Mesenchymal stem cell (in vitro differentiated cells and primary cell): ENCODE results near the gene RNF145. TPM values are rescaled to one million over a fixed set of nuclear protein-coding genes. Genes with fewer than 3 reads are reported as not detected.
"Not testable (repeated sequence)": the region's sequence is repeated elsewhere in the genome, so short reads cannot be mapped to it uniquely, and the experiment has no call there.

Source experiments
- DNase-seq: peaks from one replicate; pipeline ENCODE4 v3.0.0-alpha.2; 2013
- H2AFZ ChIP-seq: one replicate; pipeline ENCODE4 v1.6.1; 2013; ENCODE audit warnings: low read depth, mild to moderate bottlenecking, control low read depth, inconsistent platforms, low read length, moderate library complexity
- H2AK5ac ChIP-seq: 2 replicates; pipeline ENCODE4 v1.6.1; 2013; ENCODE audit warnings: low read length, moderate library complexity, mild to moderate bottlenecking, inconsistent platforms; ENCODE audit not compliant: severe bottlenecking
- H2BK120ac ChIP-seq: one replicate; pipeline ENCODE4 v1.6.1; 2013; ENCODE audit warnings: low read depth, mild to moderate bottlenecking, inconsistent platforms, low read length, moderate library complexity
- H2BK12ac ChIP-seq, 2 experiments: one replicate each; pipeline ENCODE4 v1.6.1; 2013; ENCODE audit warnings: inconsistent platforms in 2 of 2, low read length in 2 of 2, mild to moderate bottlenecking in 2 of 2, moderate library complexity in 2 of 2, control low read depth in 1 of 2
- H2BK15ac ChIP-seq: one replicate; pipeline ENCODE4 v1.6.1; 2013; ENCODE audit warnings: mild to moderate bottlenecking, low read depth, inconsistent platforms; ENCODE audit not compliant: poor library complexity, severe bottlenecking
- H2BK5ac ChIP-seq: 2 replicates; pipeline ENCODE4 v1.6.1; 2013; ENCODE audit warnings: low read depth, mild to moderate bottlenecking, low read length, control low read depth, inconsistent platforms; ENCODE audit not compliant: poor library complexity, severe bottlenecking
- H3K14ac ChIP-seq, 2 experiments: one replicate each; pipeline ENCODE4 v1.6.1; 2013; ENCODE audit warnings: inconsistent platforms in 2 of 2, low read length in 2 of 2, control low read depth in 1 of 2, mild to moderate bottlenecking in 1 of 2, moderate library complexity in 1 of 2
- H3K18ac ChIP-seq, 2 experiments: one replicate each; pipeline ENCODE4 v1.6.1; 2013; ENCODE audit warnings: inconsistent platforms in 2 of 2, low read length in 2 of 2, control low read depth in 1 of 2, low read depth in 1 of 2, mild to moderate bottlenecking in 1 of 2
- H3K23ac ChIP-seq, 2 experiments: one replicate each; pipeline ENCODE4 v1.6.1; 2013; ENCODE audit warnings: inconsistent platforms in 2 of 2, low read length in 2 of 2, mild to moderate bottlenecking in 2 of 2, moderate library complexity in 2 of 2, control low read depth in 1 of 2
- H3K27ac ChIP-seq: 2 replicates; pipeline ENCODE4 v1.5.1; 2013; ENCODE audit warnings: mild to moderate bottlenecking, moderate library complexity, low read length, control low read depth, inconsistent platforms; ENCODE audit not compliant: poor library complexity, severe bottlenecking
- H3K27me3 ChIP-seq, 2 experiments: 2 replicates each; pipeline versions ENCODE4 v1.6.1 to v1.7.0; 2013; ENCODE audit warnings: low read length in 2 of 2, mild to moderate bottlenecking in 2 of 2, moderate library complexity in 2 of 2, control low read depth in 1 of 2, inconsistent platforms in 1 of 2; ENCODE audit not compliant: control insufficient read depth in 1 of 2, insufficient read depth in 1 of 2
- H3K36me3 ChIP-seq, 2 experiments: 2 replicates each; pipeline versions ENCODE4 v1.6.1 to v1.7.0; 2013; ENCODE audit warnings: low read length in 2 of 2, control low read depth in 1 of 2, inconsistent platforms in 1 of 2, low read depth in 1 of 2, mild to moderate bottlenecking in 1 of 2; ENCODE audit not compliant: insufficient read depth in 2 of 2, control insufficient read depth in 1 of 2
- H3K4ac ChIP-seq, 2 experiments: one replicate each; pipeline ENCODE4 v1.6.1; 2013; ENCODE audit warnings: inconsistent platforms in 2 of 2, low read length in 2 of 2, mild to moderate bottlenecking in 2 of 2, moderate library complexity in 2 of 2, control low read depth in 1 of 2, low read depth in 1 of 2
- H3K4me1 ChIP-seq: 2 replicates; pipeline ENCODE4 v1.6.1; 2013; ENCODE audit warnings: low read depth, low read length, control low read depth; ENCODE audit not compliant: control insufficient read depth, insufficient read depth
- H3K4me2 ChIP-seq: 2 replicates; pipeline ENCODE4 v1.6.1; 2013; ENCODE audit warnings: low read length, mild to moderate bottlenecking, inconsistent platforms; ENCODE audit not compliant: poor library complexity, severe bottlenecking
- H3K4me3 ChIP-seq, 2 experiments: 2 replicates each; pipeline versions ENCODE4 v1.5.1 to v1.7.0; 2013; ENCODE audit warnings: low read length in 2 of 2, mild to moderate bottlenecking in 2 of 2, control low read depth in 1 of 2, low read depth in 1 of 2; ENCODE audit not compliant: insufficient read depth in 1 of 2
- H3K79me1 ChIP-seq: replicated peaks from 2 replicates; pipeline ENCODE4 v1.6.1; 2013; ENCODE audit warnings: mild to moderate bottlenecking, control low read depth, low read length, inconsistent platforms; ENCODE audit not compliant: poor library complexity, severe bottlenecking
- H3K9ac ChIP-seq: 2 replicates; pipeline ENCODE4 v1.7.0; 2013; ENCODE audit warnings: mild to moderate bottlenecking, low read length, moderate library complexity
- H3K9me3 ChIP-seq: 2 replicates; pipeline ENCODE4 v1.7.0; 2013; ENCODE audit warnings: mild to moderate bottlenecking, low read length; ENCODE audit not compliant: control insufficient read depth
- H4K8ac ChIP-seq: one replicate; pipeline ENCODE4 v1.6.1; 2013; ENCODE audit warnings: inconsistent platforms, mild to moderate bottlenecking, low read length, moderate library complexity
- H4K91ac ChIP-seq: one replicate; pipeline ENCODE4 v1.6.1; 2013; ENCODE audit warnings: mild to moderate bottlenecking, low read length, inconsistent platforms
- WGBS: methylation state at CpG from one replicate; pipeline ENCODE4 v1.1.7; 2013; ENCODE audit warnings: mixed read lengths; 5-methylcytosine and 5-hydroxymethylcytosine counted together
- small RNA-seq: library from polyadenylated mRNA; stranded (forward); fragments of <200 nt; extraction: miRNeasy Mini kit (QIAGEN cat#:217004); gene quantifications from one replicate; pipeline ENCODE3, GENCODE V24; 2013; ENCODE audit warnings: low read depth

RNF145 gene

DNA sequence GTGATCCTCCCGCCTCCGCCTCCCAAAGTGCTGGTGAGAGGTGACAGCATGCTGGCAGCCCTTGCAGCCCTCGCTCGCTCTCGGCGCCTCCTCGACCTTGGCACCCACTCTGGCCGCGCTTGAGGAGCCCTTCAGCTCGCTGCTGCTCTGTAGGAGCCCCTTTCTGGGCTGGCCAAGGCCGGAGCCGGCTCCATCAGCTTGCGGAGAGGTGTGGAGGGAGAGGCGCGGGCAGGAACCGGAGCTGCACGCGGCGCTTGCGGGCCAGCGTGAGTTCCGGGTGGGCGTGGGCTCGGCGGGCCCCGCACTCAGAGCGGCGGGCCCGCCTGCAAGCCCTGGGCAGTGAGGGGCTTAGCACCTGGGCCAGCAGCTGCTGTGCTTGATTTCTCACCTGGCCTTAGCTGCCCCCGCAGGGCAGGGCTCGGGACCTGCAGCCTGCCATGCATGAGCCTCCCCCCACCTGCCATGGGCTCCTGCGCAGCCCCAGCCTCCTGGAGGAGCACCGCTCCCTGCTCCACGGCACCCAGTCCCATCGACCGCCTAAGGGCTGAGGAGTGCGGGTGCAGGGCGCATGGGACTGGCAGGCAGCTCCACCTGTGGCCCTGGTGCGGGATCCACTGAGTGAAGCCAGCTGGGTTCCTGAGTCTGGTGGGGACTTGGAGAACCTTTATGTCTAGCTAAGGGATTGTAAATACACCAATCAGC lies 90.2 kb downstream of the RNF145 start:
- H3K4me1 ChIP-seq, H3K9ac ChIP-seq, H4K91ac ChIP-seq, H3K4ac ChIP-seq, H3K36me3 ChIP-seq, H3K27ac ChIP-seq, H2BK120ac ChIP-seq, H3K27me3 ChIP-seq, H3K79me1 ChIP-seq, H3K4me2 ChIP-seq, H3K4me3 ChIP-seq, DNase-seq, H2BK5ac ChIP-seq, H3K9me3 ChIP-seq, H3K18ac ChIP-seq, H2AFZ ChIP-seq, H3K23ac ChIP-seq, H2BK12ac ChIP-seq, H2AK5ac ChIP-seq, H2BK15ac ChIP-seq, H3K14ac ChIP-seq, H4K8ac ChIP-seq: not testable (repeated sequence)
- 95% methylated on average over 39 of the region's 39 CpGs for WGBS

DNA sequence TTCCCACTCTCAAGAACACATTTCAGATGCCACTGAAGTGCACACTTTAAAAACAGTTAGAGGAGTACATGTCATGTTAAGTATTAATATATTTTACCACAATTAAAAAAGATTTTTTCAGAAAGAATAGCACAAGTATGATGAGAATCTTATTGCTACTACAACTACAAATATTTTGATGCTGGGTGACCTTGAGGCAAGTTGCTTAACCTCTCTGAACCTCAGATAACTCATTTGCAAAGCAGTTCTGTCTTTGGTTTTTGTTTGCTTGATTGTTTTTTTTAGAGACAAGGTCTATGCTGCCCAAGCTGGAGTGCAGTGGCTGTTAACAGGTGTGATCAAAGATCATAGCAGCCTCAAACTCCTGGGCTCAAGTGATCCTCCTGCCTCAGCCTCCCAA lies 95.9 kb downstream of the RNF145 start:
- no peak overlapping the region for H3K9ac ChIP-seq
- no peak overlapping the region for H2BK15ac ChIP-seq
- H3K36me3 ChIP-seq = no peaks in the 10 kb centered on the region
- no peak overlapping the region for H2AK5ac ChIP-seq
- H3K14ac ChIP-seq = no peak overlapping the region
- H2BK120ac ChIP-seq = no peak overlapping the region
- no peak overlapping the region for H3K18ac ChIP-seq
- H4K91ac ChIP-seq = no peak overlapping the region
- no peak overlapping the region for H3K23ac ChIP-seq
- no peaks in the 10 kb centered on the region for H3K9me3 ChIP-seq
- H3K4me3 ChIP-seq = no peak overlapping the region
- H2BK12ac ChIP-seq = no peak overlapping the region
- H3K27me3 ChIP-seq = peaks cover 0 to 16% of the 10 kb centered on the region in 2 experiments
- no peak overlapping the region for H3K27ac ChIP-seq
- H2AFZ ChIP-seq = no peak overlapping the region
- no peaks in the 10 kb centered on the region for H3K79me1 ChIP-seq
- no peak for DNase-seq
- no peak overlapping the region for H3K4ac ChIP-seq
- H3K4me1 ChIP-seq = no peaks in the 10 kb centered on the region
- H4K8ac ChIP-seq = no peak overlapping the region
- H3K4me2 ChIP-seq = no peak overlapping the region
- H2BK5ac ChIP-seq = no peak overlapping the region

DNA sequence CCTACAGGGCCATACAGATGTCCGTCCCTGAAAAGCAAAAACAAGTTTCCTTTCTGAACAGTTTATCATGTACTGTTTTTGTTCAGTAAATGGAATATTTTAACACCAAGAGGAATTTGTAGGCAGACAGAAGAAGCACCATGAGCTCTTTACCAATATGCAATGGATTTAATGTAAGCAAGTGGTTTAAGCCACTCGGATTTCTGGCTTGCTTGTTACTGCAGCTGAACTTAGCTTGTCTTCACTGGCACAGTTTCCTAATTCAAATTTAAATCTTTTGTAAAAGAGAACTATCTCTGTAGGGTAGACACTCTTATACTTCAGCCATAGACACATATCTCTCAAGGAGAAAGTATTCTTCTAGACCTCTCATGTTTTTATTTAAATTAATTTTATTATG lies 96.9 kb downstream of the RNF145 start:
- H3K23ac ChIP-seq = no peak overlapping the region
- no peak overlapping the region for H2BK120ac ChIP-seq
- no peak overlapping the region for H3K4me2 ChIP-seq
- WGBS = no CpG with 5 or more reads among the region's 2 CpGs
- H3K4ac ChIP-seq = no peak overlapping the region
- H4K91ac ChIP-seq = no peak overlapping the region
- H3K9me3 ChIP-seq = no peaks in the 10 kb centered on the region
- no peak overlapping the region for H2BK15ac ChIP-seq
- no peak overlapping the region for H3K27ac ChIP-seq
- peaks cover 0 to 16% of the 10 kb centered on the region in 2 experiments for H3K27me3 ChIP-seq
- H3K9ac ChIP-seq = no peak overlapping the region
- H2AFZ ChIP-seq = no peak overlapping the region
- no peaks in the 10 kb centered on the region for H3K36me3 ChIP-seq
- H3K18ac ChIP-seq = no peak overlapping the region
- no peak overlapping the region for H4K8ac ChIP-seq
- no peak for DNase-seq
- H3K4me1 ChIP-seq = no peaks in the 10 kb centered on the region
- no peak overlapping the region for H2BK5ac ChIP-seq
- H3K14ac ChIP-seq = no peak overlapping the region
- H2AK5ac ChIP-seq = no peak overlapping the region
- H3K4me3 ChIP-seq = no peak overlapping the region
- H3K79me1 ChIP-seq = no peaks in the 10 kb centered on the region
- H2BK12ac ChIP-seq = no peak overlapping the region

Small RNA genes within 50 kb of the gene (small RNA-seq; reads per million reads assigned to genes)
- gene RF00263 = not detected
